HepG2 (cell line): ENCODE results near the gene RPS19BP1. TPM values are rescaled to one million over a fixed set of nuclear protein-coding genes. Genes with fewer than 3 reads are reported as not detected.

ENCODE experiments used
- ARID4A ChIP-seq: sonication (generic); formaldehyde crosslinking; IDR thresholded peaks from 2 replicates; pipeline ENCODE4 v1.5.0; 2020; ENCODE audit warnings: mild to moderate bottlenecking, missing genetic modification reagents, borderline replicate concordance
- ATAD3A ChIP-seq: sonication (generic); formaldehyde crosslinking; IDR thresholded peaks from 2 replicates; pipeline ENCODE4 v1.4.0; 2020; ENCODE audit warnings: missing genetic modification reagents
- ELF1 ChIP-seq: sonication (generic); formaldehyde crosslinking; IDR thresholded peaks from 2 replicates; pipeline ENCODE4 v1.4.0; 2020; ENCODE audit warnings: missing genetic modification reagents
- FOXA3 ChIP-seq: IDR thresholded peaks from 2 replicates; pipeline ENCODE4 v1.6.1; 2016; ENCODE audit warnings: missing genetic modification reagents, missing compliant biosample characterization
- GATA4 ChIP-seq: sonication (generic); IDR thresholded peaks from 2 replicates; pipeline ENCODE4 v1.6.1; 2016; ENCODE audit warnings: antibody characterized with exemption, low read depth, borderline replicate concordance
- MXI1 ChIP-seq: IDR thresholded peaks from 3 replicates; pipeline ENCODE4 v1.6.1; 2012; ENCODE audit warnings: low read depth, low read length, inconsistent platforms, borderline replicate concordance
- MZF1 ChIP-seq: sonication (generic); formaldehyde crosslinking; IDR thresholded peaks from 2 replicates; pipeline ENCODE4 v1.8.1; 2023; ENCODE audit warnings: mild to moderate bottlenecking, missing genetic modification reagents, borderline replicate concordance
- PAWR ChIP-seq: sonication (generic); formaldehyde crosslinking; IDR thresholded peaks from 2 replicates; pipeline ENCODE4 v1.4.0; 2020; ENCODE audit warnings: missing genetic modification reagents, mild to moderate bottlenecking, borderline replicate concordance
- SALL2 ChIP-seq: sonication (generic); formaldehyde crosslinking; IDR thresholded peaks from 2 replicates; pipeline ENCODE4 v1.8.1; 2023; ENCODE audit warnings: mild to moderate bottlenecking, missing genetic modification reagents, inconsistent platforms
- SAP130 ChIP-seq: IDR thresholded peaks from 2 replicates; pipeline ENCODE4 v1.6.1; 2016; ENCODE audit warnings: low read depth
- SIN3A ChIP-seq: IDR thresholded peaks from 2 replicates; pipeline ENCODE4 v1.6.1; 2011; ENCODE audit warnings: low read depth, mild to moderate bottlenecking, control low read depth, low read length, borderline replicate concordance
- SRF ChIP-seq: IDR thresholded peaks from 2 replicates; pipeline ENCODE4 v1.6.1; 2011; ENCODE audit warnings: mild to moderate bottlenecking, low read depth, low read length, moderate library complexity
- TBX3 ChIP-seq: fragments of 450-650 bp; IDR thresholded peaks from 2 replicates; pipeline ENCODE4 v1.6.1; 2017; ENCODE audit warnings: antibody characterized with exemption, mild to moderate bottlenecking, inconsistent platforms, borderline replicate concordance
- TFDP2 ChIP-seq: sonication (generic); formaldehyde crosslinking; IDR thresholded peaks from 2 replicates; pipeline ENCODE4 v1.4.0; 2020; ENCODE audit warnings: missing genetic modification reagents
- ZBTB2 ChIP-seq: sonication (generic); formaldehyde crosslinking; IDR thresholded peaks from 2 replicates; pipeline ENCODE4 v1.8.0; 2022; ENCODE audit warnings: low read depth, missing genetic modification reagents
- ZNF598 ChIP-seq: sonication (generic); formaldehyde crosslinking; IDR thresholded peaks from 2 replicates; pipeline ENCODE4 v1.5.1; 2020; ENCODE audit warnings: mild to moderate bottlenecking, missing genetic modification reagents, borderline replicate concordance
- ZNF709 ChIP-seq: sonication (generic); formaldehyde crosslinking; IDR thresholded peaks from 2 replicates; pipeline ENCODE4 v1.5.0; 2020; ENCODE audit warnings: mild to moderate bottlenecking, missing genetic modification reagents
- ZNF724P ChIP-seq: sonication (generic); formaldehyde crosslinking; IDR thresholded peaks from 2 replicates; pipeline ENCODE4 v1.8.0; 2022; ENCODE audit warnings: missing genetic modification reagents, borderline replicate concordance
- ZNF790 ChIP-seq: sonication (generic); formaldehyde crosslinking; IDR thresholded peaks from 2 replicates; pipeline ENCODE4 v1.8.0; 2022; ENCODE audit warnings: missing genetic modification reagents, mild to moderate bottlenecking, borderline replicate concordance
- ZSCAN29 ChIP-seq: sonication (generic); formaldehyde crosslinking; conservative IDR thresholded peaks from 2 replicates; pipeline ENCODE4 v1.4.0; 2020; ENCODE audit warnings: mild to moderate bottlenecking, missing genetic modification reagents
- polyA plus RNA-seq, 8 experiments: library from polyadenylated mRNA; depleted of rRNA in 3 of 8; stranded (reverse) in 7 of 8; unstranded in 1 of 8; fragments of >200 nt; fragmentation: Illumina TruSeq in 4 of 8; extraction: Trizol in 4 of 8; gene quantifications; 2 replicates each; pipeline versions ENCODE4 v1.2.1 to v1.2.3, GENCODE V29; 2011 to 2016; ENCODE audit warnings: low read depth in 4 of 8, missing spikeins in 1 of 8, mixed read lengths in 1 of 8; ENCODE audit not compliant: insufficient read depth in 1 of 8
- total RNA-seq, 5 experiments: library from RNA; depleted of rRNA; stranded (reverse); fragments of >200 nt; fragmentation: Illumina TruSeq; extraction: Trizol; gene quantifications; 2 replicates each; pipeline ENCODE4 v1.2.3, GENCODE V29; 2016; ENCODE audit warnings: low read depth in 1 of 5
- TF ChIP-seq, protein P1 (sequence below): sonication (generic); formaldehyde crosslinking; IDR thresholded peaks from 2 replicates; pipeline ENCODE4 v1.4.0; 2020; ENCODE audit warnings: mild to moderate bottlenecking, missing genetic modification reagents
- TF ChIP-seq, protein P2 (sequence below): fragments of 450-650 bp; IDR thresholded peaks from 2 replicates; pipeline ENCODE4 v1.6.1; 2017

The RPS19BP1 gene
- total and polyA plus RNA-seq, 2 of the 13 experiments (the other 11 are each of a cell fraction or from before 2014, with no cell fraction given): 44.3 to 81.3 TPM

DNA sequence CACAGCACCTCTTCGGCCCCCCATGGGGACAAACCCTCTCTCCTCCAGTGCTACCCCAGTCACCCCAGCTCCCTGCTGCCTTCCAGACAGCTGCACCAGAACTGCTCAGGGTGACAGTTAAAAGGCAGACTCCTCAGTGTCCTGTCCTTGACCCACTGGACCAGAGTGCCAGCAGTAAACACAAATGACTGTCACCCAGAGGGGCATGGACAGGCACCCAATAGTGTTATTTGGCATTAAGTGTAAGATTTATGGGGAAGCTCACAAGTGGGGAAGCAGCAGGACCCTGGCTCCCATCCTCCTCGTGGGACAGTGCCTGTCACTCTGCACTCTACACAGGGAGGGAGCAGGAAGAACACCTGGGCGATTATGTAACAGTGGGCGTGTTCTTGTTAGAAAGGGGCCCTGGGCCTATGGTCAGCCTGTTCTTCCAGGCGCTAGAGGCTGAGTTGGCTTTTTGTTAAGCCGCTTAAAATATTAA lies 5.0 kb downstream of the RPS19BP1 start (continued):
- TF ChIP-seq ARID4A (CRISPR knock-in tag): peak; percentile 55; the same call in 1 of the 2 replicates
- no peak for TF ChIP-seq TFDP2 (CRISPR knock-in tag)
- no peak for TF ChIP-seq ZNF790 (CRISPR knock-in tag)
- TF ChIP-seq TBX3: no peak
- TF ChIP-seq MZF1 (CRISPR knock-in tag): no peak
- no peak for TF ChIP-seq SIN3A
- TF ChIP-seq ZBTB2 (CRISPR knock-in tag): no peak
- no peak for TF ChIP-seq GATA4
- TF ChIP-seq, protein P1, sequence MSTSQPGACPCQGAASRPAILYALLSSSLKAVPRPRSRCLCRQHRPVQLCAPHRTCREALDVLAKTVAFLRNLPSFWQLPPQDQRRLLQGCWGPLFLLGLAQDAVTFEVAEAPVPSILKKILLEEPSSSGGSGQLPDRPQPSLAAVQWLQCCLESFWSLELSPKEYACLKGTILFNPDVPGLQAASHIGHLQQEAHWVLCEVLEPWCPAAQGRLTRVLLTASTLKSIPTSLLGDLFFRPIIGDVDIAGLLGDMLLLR (CRISPR knock-in tag): no peak
- TF ChIP-seq ATAD3A (CRISPR knock-in tag): no peak
- peak; percentile 34; the same call in 1 of the 2 replicates for TF ChIP-seq FOXA3 (CRISPR knock-in tag)
- TF ChIP-seq ZSCAN29 (CRISPR knock-in tag): no peak
- no peak for TF ChIP-seq ZNF709 (CRISPR knock-in tag)
- no peak for TF ChIP-seq ZNF724P
- no peak for TF ChIP-seq SRF
- TF ChIP-seq ELF1: no peak
- no peak for TF ChIP-seq SALL2 (CRISPR knock-in tag)
- TF ChIP-seq MXI1: 0 out of 3 replicates have a peak, but pooled peaks have one; percentile 11
- TF ChIP-seq SAP130: peak; percentile 85
- no peak for TF ChIP-seq PAWR
- TF ChIP-seq, protein P2, sequence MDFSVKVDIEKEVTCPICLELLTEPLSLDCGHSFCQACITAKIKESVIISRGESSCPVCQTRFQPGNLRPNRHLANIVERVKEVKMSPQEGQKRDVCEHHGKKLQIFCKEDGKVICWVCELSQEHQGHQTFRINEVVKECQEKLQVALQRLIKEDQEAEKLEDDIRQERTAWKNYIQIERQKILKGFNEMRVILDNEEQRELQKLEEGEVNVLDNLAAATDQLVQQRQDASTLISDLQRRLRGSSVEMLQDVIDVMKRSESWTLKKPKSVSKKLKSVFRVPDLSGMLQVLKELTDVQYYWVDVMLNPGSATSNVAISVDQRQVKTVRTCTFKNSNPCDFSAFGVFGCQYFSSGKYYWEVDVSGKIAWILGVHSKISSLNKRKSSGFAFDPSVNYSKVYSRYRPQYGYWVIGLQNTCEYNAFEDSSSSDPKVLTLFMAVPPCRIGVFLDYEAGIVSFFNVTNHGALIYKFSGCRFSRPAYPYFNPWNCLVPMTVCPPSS: no peak
- no peak for TF ChIP-seq ZNF598 (CRISPR knock-in tag)
